ENCODE results near the gene ARMC9. TPM values are rescaled to one million over a fixed set of nuclear protein-coding genes. Genes with fewer than 3 reads are reported as not detected.

Gene ARMC9
- total and polyA plus RNA-seq, 2 experiments from 2014 or later = 22.5 to 23.7 TPM

- no peaks in the 10 kb centered on the region for H3K4me1 ChIP-seq (ENCODE audit: insufficient read depth)
- WGBS (ENCODE audit: low lambda C conversion rate, missing lambda C conversion rate) = 97% methylated on average over 3 of the region's 3 CpGs
- no peak overlapping the region for H3K27ac ChIP-seq
- no peaks in the 10 kb centered on the region for H3K9me3 ChIP-seq (ENCODE audit: low read depth)
- H3K9me2 ChIP-seq (replicated peaks; ENCODE audit: insufficient read depth) = no peaks in the 10 kb centered on the region
- H3K4me3 ChIP-seq = no peak overlapping the region
- H3K27me3 ChIP-seq = no peaks in the 10 kb centered on the region
- H3K36me3 ChIP-seq (replicated peaks; ENCODE audit: insufficient read depth, low read depth) = no peaks in the 10 kb centered on the region
- TF ChIP-seq CTCF (IDR thresholded peaks at IDR 0.05; ENCODE audit: poor library complexity) = no peak
- TF ChIP-seq EZH2 (IDR thresholded peaks at IDR 0.05; ENCODE audit: borderline replicate concordance) = no peak
- no peak for TF ChIP-seq EZH2phosphoT487 (IDR thresholded peaks at IDR 0.05; ENCODE audit: low read depth, severe bottlenecking, unreplicated experiment)
- DNase-seq (ENCODE audit: low spot score) = no peak
- no peak overlapping the region for H3K4me2 ChIP-seq
- no peaks in the 10 kb centered on the region for H4K20me1 ChIP-seq (ENCODE audit: insufficient read depth, poor library complexity, severe bottlenecking)
- no peak overlapping the region for H2AFZ ChIP-seq
- no peaks in the 10 kb centered on the region for H3K79me2 ChIP-seq
Observed at GRCh38 chr2:231210782-231211181, 12.4 kb downstream of the ARMC9 start.

- no peaks in the 10 kb centered on the region for H3K27me3 ChIP-seq
- no peaks in the 10 kb centered on the region for H3K36me3 ChIP-seq (replicated peaks; ENCODE audit: insufficient read depth, low read depth)
- H3K9me2 ChIP-seq (replicated peaks; ENCODE audit: insufficient read depth) = no peaks in the 10 kb centered on the region
- H3K79me2 ChIP-seq = no peaks in the 10 kb centered on the region
- TF ChIP-seq CTCF (IDR thresholded peaks at IDR 0.05; ENCODE audit: poor library complexity) (no peak), EZH2phosphoT487 (IDR thresholded peaks at IDR 0.05; ENCODE audit: low read depth, severe bottlenecking, unreplicated experiment) (no peak), EZH2 (IDR thresholded peaks at IDR 0.05; ENCODE audit: borderline replicate concordance) (no peak)
- no peak for DNase-seq (ENCODE audit: low spot score)
- H3K9me3 ChIP-seq (ENCODE audit: low read depth) = no peaks in the 10 kb centered on the region
- no peaks in the 10 kb centered on the region for H3K4me1 ChIP-seq (ENCODE audit: insufficient read depth)
- WGBS (ENCODE audit: low lambda C conversion rate, missing lambda C conversion rate) = 95% methylated on average over 2 of the region's 2 CpGs
- H2AFZ ChIP-seq = no peak overlapping the region
- H3K4me2 ChIP-seq = no peak overlapping the region
- no peak overlapping the region for H3K27ac ChIP-seq
- no peaks in the 10 kb centered on the region for H4K20me1 ChIP-seq (ENCODE audit: insufficient read depth, poor library complexity, severe bottlenecking)
- H3K4me3 ChIP-seq = no peak overlapping the region
Observed at GRCh38 chr2:231211486-231211885, 13.1 kb downstream of the ARMC9 start.

- WGBS (ENCODE audit: low lambda C conversion rate, missing lambda C conversion rate) = 94% methylated on average over 6 of the region's 6 CpGs
- H2AFZ ChIP-seq = no peak overlapping the region
- no peak overlapping the region for H3K27ac ChIP-seq
- no peaks in the 10 kb centered on the region for H3K36me3 ChIP-seq (replicated peaks; ENCODE audit: insufficient read depth, low read depth)
- H3K9me2 ChIP-seq (replicated peaks; ENCODE audit: insufficient read depth) = no peaks in the 10 kb centered on the region
- H3K27me3 ChIP-seq = no peaks in the 10 kb centered on the region
- TF ChIP-seq EZH2 (IDR thresholded peaks at IDR 0.05; ENCODE audit: borderline replicate concordance) = no peak
- no peak for TF ChIP-seq CTCF (IDR thresholded peaks at IDR 0.05; ENCODE audit: poor library complexity)
- no peak for TF ChIP-seq EZH2phosphoT487 (IDR thresholded peaks at IDR 0.05; ENCODE audit: low read depth, severe bottlenecking, unreplicated experiment)
- no peaks in the 10 kb centered on the region for H3K79me2 ChIP-seq
- H3K4me3 ChIP-seq = no peak overlapping the region
- no peaks in the 10 kb centered on the region for H4K20me1 ChIP-seq (ENCODE audit: insufficient read depth, poor library complexity, severe bottlenecking)
- no peaks in the 10 kb centered on the region for H3K9me3 ChIP-seq (ENCODE audit: low read depth)
- H3K4me1 ChIP-seq (ENCODE audit: insufficient read depth) = no peaks in the 10 kb centered on the region
- no peak overlapping the region for H3K4me2 ChIP-seq
- no peak for DNase-seq (ENCODE audit: low spot score)
Observed at GRCh38 chr2:231212329-231212845, 14.0 kb downstream of the ARMC9 start.
